Lower leg skin (tissue), 3 donors: ENCODE results near the gene LAMC3.

ENCODE experiments used
- POLR2A ChIP-seq, 2 donors: fragments of 450-650 bp; IDR thresholded peaks; one replicate each; pipeline ENCODE4 v1.6.1; 2016 to 2017; ENCODE audit warnings: antibody characterized with exemption in 2 of 2, mild to moderate bottlenecking in 1 of 2, moderate library complexity in 1 of 2
- TF ChIP-seq, protein P1 (sequence below), 3 donors: fragments of 450-650 bp; IDR thresholded peaks; one replicate each; pipeline ENCODE4 v1.5.1; 2016; ENCODE audit warnings: antibody characterized with exemption in 3 of 3, mild to moderate bottlenecking in 3 of 3, moderate library complexity in 2 of 3

DNA sequence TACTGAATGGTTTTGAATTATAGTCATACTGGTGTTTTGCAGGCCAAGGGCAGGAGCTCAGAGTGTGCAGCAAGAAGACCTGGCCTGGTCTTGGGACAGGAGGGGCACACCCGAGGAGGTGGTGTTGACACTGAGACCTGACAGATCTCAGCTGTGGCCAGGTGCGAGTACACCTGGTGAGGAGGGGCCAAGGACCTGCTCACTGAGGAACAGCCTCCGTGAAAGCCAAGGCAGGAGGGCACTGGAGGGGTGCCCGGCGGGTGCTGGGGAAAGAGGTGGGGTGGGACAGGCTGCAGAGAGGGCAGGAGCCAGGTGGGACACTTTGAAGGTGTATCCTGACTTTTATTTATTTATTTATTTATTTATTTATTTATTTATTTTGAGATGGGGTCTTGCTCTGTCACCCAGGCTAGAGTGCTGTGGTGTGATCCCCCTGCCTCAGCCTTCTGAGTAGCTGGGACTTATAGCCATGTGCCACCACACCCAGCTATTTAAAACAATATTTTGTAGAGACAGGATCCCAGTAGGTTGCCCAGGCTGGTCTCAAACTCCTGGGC, 23.3 kb upstream of the LAMC3 start:
- TF ChIP-seq, protein P1, sequence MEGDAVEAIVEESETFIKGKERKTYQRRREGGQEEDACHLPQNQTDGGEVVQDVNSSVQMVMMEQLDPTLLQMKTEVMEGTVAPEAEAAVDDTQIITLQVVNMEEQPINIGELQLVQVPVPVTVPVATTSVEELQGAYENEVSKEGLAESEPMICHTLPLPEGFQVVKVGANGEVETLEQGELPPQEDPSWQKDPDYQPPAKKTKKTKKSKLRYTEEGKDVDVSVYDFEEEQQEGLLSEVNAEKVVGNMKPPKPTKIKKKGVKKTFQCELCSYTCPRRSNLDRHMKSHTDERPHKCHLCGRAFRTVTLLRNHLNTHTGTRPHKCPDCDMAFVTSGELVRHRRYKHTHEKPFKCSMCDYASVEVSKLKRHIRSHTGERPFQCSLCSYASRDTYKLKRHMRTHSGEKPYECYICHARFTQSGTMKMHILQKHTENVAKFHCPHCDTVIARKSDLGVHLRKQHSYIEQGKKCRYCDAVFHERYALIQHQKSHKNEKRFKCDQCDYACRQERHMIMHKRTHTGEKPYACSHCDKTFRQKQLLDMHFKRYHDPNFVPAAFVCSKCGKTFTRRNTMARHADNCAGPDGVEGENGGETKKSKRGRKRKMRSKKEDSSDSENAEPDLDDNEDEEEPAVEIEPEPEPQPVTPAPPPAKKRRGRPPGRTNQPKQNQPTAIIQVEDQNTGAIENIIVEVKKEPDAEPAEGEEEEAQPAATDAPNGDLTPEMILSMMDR (IDR thresholded peaks at IDR 0.05), result no peak
- TF ChIP-seq POLR2A (IDR thresholded peaks at IDR 0.05), result no peak
